Neural cell (in vitro differentiated cells): ENCODE results near the gene ST6GALNAC2.

Source experiments
- CTCF ChIP-seq: fragments of 450-650 bp; IDR thresholded peaks from 2 replicates; pipeline ENCODE4 v1.5.1; 2014; ENCODE audit warnings: antibody characterized with exemption, mild to moderate bottlenecking, moderate library complexity; ENCODE audit not compliant: poor library complexity, severe bottlenecking
- POLR2AphosphoS5 ChIP-seq: IDR thresholded peaks from 2 replicates; pipeline ENCODE4 v1.6.1; 2012
- RAD21 ChIP-seq: fragments of 450-650 bp; conservative IDR thresholded peaks from 2 replicates; pipeline ENCODE4 v1.6.1; 2014; ENCODE audit warnings: antibody characterized with exemption, mild to moderate bottlenecking, moderate library complexity
- TF ChIP-seq, protein P1 (sequence below): IDR thresholded peaks from 2 replicates; pipeline ENCODE4 v1.6.1; 2012; ENCODE audit warnings: borderline replicate concordance

GRCh38 chr17:76530095-76530723, 55.5 kb downstream of the ST6GALNAC2 start:
- TF ChIP-seq, protein P1, sequence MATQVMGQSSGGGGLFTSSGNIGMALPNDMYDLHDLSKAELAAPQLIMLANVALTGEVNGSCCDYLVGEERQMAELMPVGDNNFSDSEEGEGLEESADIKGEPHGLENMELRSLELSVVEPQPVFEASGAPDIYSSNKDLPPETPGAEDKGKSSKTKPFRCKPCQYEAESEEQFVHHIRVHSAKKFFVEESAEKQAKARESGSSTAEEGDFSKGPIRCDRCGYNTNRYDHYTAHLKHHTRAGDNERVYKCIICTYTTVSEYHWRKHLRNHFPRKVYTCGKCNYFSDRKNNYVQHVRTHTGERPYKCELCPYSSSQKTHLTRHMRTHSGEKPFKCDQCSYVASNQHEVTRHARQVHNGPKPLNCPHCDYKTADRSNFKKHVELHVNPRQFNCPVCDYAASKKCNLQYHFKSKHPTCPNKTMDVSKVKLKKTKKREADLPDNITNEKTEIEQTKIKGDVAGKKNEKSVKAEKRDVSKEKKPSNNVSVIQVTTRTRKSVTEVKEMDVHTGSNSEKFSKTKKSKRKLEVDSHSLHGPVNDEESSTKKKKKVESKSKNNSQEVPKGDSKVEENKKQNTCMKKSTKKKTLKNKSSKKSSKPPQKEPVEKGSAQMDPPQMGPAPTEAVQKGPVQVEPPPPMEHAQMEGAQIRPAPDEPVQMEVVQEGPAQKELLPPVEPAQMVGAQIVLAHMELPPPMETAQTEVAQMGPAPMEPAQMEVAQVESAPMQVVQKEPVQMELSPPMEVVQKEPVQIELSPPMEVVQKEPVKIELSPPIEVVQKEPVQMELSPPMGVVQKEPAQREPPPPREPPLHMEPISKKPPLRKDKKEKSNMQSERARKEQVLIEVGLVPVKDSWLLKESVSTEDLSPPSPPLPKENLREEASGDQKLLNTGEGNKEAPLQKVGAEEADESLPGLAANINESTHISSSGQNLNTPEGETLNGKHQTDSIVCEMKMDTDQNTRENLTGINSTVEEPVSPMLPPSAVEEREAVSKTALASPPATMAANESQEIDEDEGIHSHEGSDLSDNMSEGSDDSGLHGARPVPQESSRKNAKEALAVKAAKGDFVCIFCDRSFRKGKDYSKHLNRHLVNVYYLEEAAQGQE, result no peak
- TF ChIP-seq CTCF (no peak), RAD21 (no peak), POLR2AphosphoS5 (no peak)
